Stomach (tissue), 9 donors: ENCODE data around the gene SACM1L. TPM values are rescaled to one million over a fixed set of nuclear protein-coding genes. Genes with fewer than 3 reads are reported as not detected.

ENCODE experiments used
- DNase-seq, 2 donors: peaks; one replicate each; pipeline versions ENCODE4 v3.0.0 to v3.0.0-alpha.2; 2013 to 2019
- H3K27ac ChIP-seq, 5 donors: fragments of 200-600 bp in 4 of 5; sonication (generic) in 4 of 5; one replicate each; pipeline ENCODE4 v1.5.1; 2013 to 2019; ENCODE audit warnings: mild to moderate bottlenecking in 1 of 5, moderate library complexity in 1 of 5
- H3K27me3 ChIP-seq, 3 donors: fragments of 200-600 bp; sonication (generic); one replicate each; pipeline ENCODE4 v1.5.1; 2017 to 2019; ENCODE audit warnings: mixed run types in 1 of 3
- H3K36me3 ChIP-seq, 4 donors: fragments of 200-600 bp; sonication (generic); 1 replicate in 3 of 4; 2 replicates in 1 of 4; pipeline ENCODE4 v1.5.1; 2016 to 2019
- H3K4me1 ChIP-seq, 4 donors: fragments of 200-600 bp; sonication (generic); one replicate each; pipeline ENCODE4 v1.5.1; 2016 to 2019
- H3K4me3 ChIP-seq, 4 donors: fragments of 200-600 bp; sonication (generic) in 3 of 4; one replicate each; pipeline ENCODE4 v1.5.1; 2016 to 2019; ENCODE audit warnings: mild to moderate bottlenecking in 1 of 4
- H3K9me3 ChIP-seq, 4 donors: fragments of 200-600 bp; sonication (generic); one replicate each; pipeline ENCODE4 v1.5.1; 2016 to 2019
- EP300 ChIP-seq: sonication (generic); formaldehyde crosslinking; IDR thresholded peaks from one replicate; pipeline ENCODE4 v1.6.1; 2017; ENCODE audit warnings: antibody characterized with exemption
- POLR2A ChIP-seq, 4 donors: fragments of 450-650 bp; IDR thresholded peaks; one replicate each; pipeline ENCODE4 v1.6.1; 2016; ENCODE audit warnings: antibody characterized with exemption in 4 of 4, control low read depth in 2 of 4, mild to moderate bottlenecking in 1 of 4, moderate library complexity in 1 of 4
- POLR2AphosphoS5 ChIP-seq, 3 donors: sonication (generic); formaldehyde crosslinking; IDR thresholded peaks; one replicate each; pipeline ENCODE4 v1.6.1; 2016; ENCODE audit warnings: antibody characterized with exemption in 3 of 3
- WGBS, 5 donors: extraction: QIAGEN DNeasy Blood & Tissue Kit in 3 of 5; methylation state at CpG; one replicate each; pipeline versions ENCODE4 v1.1.5 to v1.1.7; 2013 to 2018; 5-methylcytosine and 5-hydroxymethylcytosine counted together
- intact Hi-C: fragments of 100-400 bp; cut with DNase I; formaldehyde crosslinking; loops from one replicate; pipeline ENCODE4 v1.15.1; 2023; ENCODE audit warnings: low total_unique reads
- polyA plus RNA-seq, 3 donors: library from polyadenylated mRNA; stranded (reverse); fragments of 200-250 nt; gene quantifications; one replicate each; pipeline ENCODE4 v1.2.3, GENCODE V29; 2013
- total RNA-seq, 5 donors: library from RNA; depleted of rRNA; stranded (reverse); fragments of >200 nt; gene quantifications; one replicate each; pipeline versions ENCODE4 v1.1.0 to v1.2.3, GENCODE V29; 2014 to 2016
- TF ChIP-seq, protein P1 (sequence below), 7 experiments: fragments of 450-650 bp in 4 of 7; fragments of 200-600 bp in 3 of 7; sonication (generic) in 3 of 7; IDR thresholded peaks; one replicate each; pipeline ENCODE4 v1.5.1; 2016 to 2019; ENCODE audit warnings: antibody characterized with exemption in 7 of 7, control low read depth in 2 of 7, mild to moderate bottlenecking in 1 of 7
- donor health status: healthy with polysubstance abuse.
- donor health status: Bipolar disorder and iron deficiency.
- donor health status: healthy.

Gene SACM1L
- total and polyA plus RNA-seq, 8 donors = 9.8 to 118 (median 30.8) TPM

GRCh38 chr3:45656575-45657363, 32.4 kb upstream of the SACM1L start:
- peaks cover 0 to 5% (median 2%) of the 10 kb centered on the region in 4 donors for H3K36me3 ChIP-seq
- H3K27me3 ChIP-seq = no peaks in the 10 kb centered on the region
- H3K9me3 ChIP-seq = no peaks in the 10 kb centered on the region
- peaks cover 16 to 67% (median 39%) of the 10 kb centered on the region in 4 donors for H3K4me1 ChIP-seq
- intact Hi-C loops = loop anchor here (5.0 kb wide), 2 partner anchors 64 to 144 kb away; partner anchors contain the start of gene LIMD1
- peak; percentile 93 to 96 for DNase-seq
- H3K4me3 ChIP-seq = no peak overlapping the region
- TF ChIP-seq EP300 = no peak
- TF ChIP-seq POLR2A (IDR thresholded peaks at IDR 0.05) = no peak
- TF ChIP-seq, protein P1, sequence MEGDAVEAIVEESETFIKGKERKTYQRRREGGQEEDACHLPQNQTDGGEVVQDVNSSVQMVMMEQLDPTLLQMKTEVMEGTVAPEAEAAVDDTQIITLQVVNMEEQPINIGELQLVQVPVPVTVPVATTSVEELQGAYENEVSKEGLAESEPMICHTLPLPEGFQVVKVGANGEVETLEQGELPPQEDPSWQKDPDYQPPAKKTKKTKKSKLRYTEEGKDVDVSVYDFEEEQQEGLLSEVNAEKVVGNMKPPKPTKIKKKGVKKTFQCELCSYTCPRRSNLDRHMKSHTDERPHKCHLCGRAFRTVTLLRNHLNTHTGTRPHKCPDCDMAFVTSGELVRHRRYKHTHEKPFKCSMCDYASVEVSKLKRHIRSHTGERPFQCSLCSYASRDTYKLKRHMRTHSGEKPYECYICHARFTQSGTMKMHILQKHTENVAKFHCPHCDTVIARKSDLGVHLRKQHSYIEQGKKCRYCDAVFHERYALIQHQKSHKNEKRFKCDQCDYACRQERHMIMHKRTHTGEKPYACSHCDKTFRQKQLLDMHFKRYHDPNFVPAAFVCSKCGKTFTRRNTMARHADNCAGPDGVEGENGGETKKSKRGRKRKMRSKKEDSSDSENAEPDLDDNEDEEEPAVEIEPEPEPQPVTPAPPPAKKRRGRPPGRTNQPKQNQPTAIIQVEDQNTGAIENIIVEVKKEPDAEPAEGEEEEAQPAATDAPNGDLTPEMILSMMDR (IDR thresholded peaks at IDR 0.05) = peak in 6 of 7 experiments; percentile 61 to 99 (median 93)
- TF ChIP-seq POLR2AphosphoS5 (IDR thresholded peaks at IDR 0.05) = peak in 2 of 3 donors; percentile 45 to 90
- peak overlapping the region in 2 of 5 donors; percentile 39 to 68 for H3K27ac ChIP-seq
- 43 to 50% (median 44%) methylated on average over 13 to 14 of the region's 14 CpGs for WGBS, 5 donors

- no peaks in the 10 kb centered on the region for H3K27me3 ChIP-seq
- intact Hi-C loops = loop anchor here (5.0 kb wide), 2 partner anchors 66 to 146 kb away; partner anchors contain the start of gene LIMD1
Observed at GRCh38 chr3:45657853-45658252, 31.3 kb upstream of the SACM1L start.

GRCh38 chr3:45659661-45660566, 29.3 kb upstream of the SACM1L start:
- intact Hi-C loops = loop anchor here (5.0 kb wide), 2 partner anchors 68 to 148 kb away; partner anchors contain the start of gene LIMD1
- Histone ChIP-seq H3K27me3 (no peaks in the 10 kb centered on the region), H3K4me1 (peaks cover 17 to 50% (median 30%) of the 10 kb centered on the region in 4 donors), H3K4me3 (no peak overlapping the region), H3K9me3 (no peaks in the 10 kb centered on the region), H3K36me3 (peaks cover 0 to 5% (median 2%) of the 10 kb centered on the region in 4 donors), H3K27ac (peak overlapping the region in 3 of 5 donors; percentile 12 to 52 (median 47))
- no peak for TF ChIP-seq EP300
- peak in 2 of 3 donors; percentile 10 to 48 for TF ChIP-seq POLR2AphosphoS5 (IDR thresholded peaks at IDR 0.05)
- TF ChIP-seq, protein P1 (IDR thresholded peaks at IDR 0.05) = peak in 5 of 7 experiments; percentile 84 to 97 (median 88)
- DNase-seq = peak; percentile 83 to 84
- 55 to 64% (median 60%) methylated on average over 19 of the region's 19 CpGs for WGBS, 5 donors

More at GRCh38 chr3:45657853-45658252, 31.3 kb upstream of the SACM1L start:
- no peak overlapping the region for H3K4me3 ChIP-seq
- no peak overlapping the region for H3K27ac ChIP-seq
- 76 to 91% (median 85%) methylated on average over 4 of the region's 4 CpGs for WGBS, 5 donors
- no peak for DNase-seq
- no peak for TF ChIP-seq POLR2A (IDR thresholded peaks at IDR 0.05)
- TF ChIP-seq, protein P1 (IDR thresholded peaks at IDR 0.05) = no peak
- TF ChIP-seq POLR2AphosphoS5 (IDR thresholded peaks at IDR 0.05) = no peak
- no peak for TF ChIP-seq EP300
- no peaks in the 10 kb centered on the region for H3K9me3 ChIP-seq
- H3K36me3 ChIP-seq = peaks cover 0 to 5% (median 2%) of the 10 kb centered on the region in 4 donors
- H3K4me1 ChIP-seq = peaks cover 16 to 57% (median 35%) of the 10 kb centered on the region in 4 donors

GRCh38 chr3:45660567-45660901, 28.7 kb upstream of the SACM1L start:
- TF ChIP-seq EP300 = no peak
- TF ChIP-seq POLR2AphosphoS5 (IDR thresholded peaks at IDR 0.05) = no peak
- TF ChIP-seq, protein P1 (IDR thresholded peaks at IDR 0.05) = no peak
- TF ChIP-seq POLR2A (IDR thresholded peaks at IDR 0.05) = no peak
- H3K9me3 ChIP-seq = no peaks in the 10 kb centered on the region
- H3K4me1 ChIP-seq = peaks cover 23 to 50% (median 35%) of the 10 kb centered on the region in 4 donors
- no peaks in the 10 kb centered on the region for H3K27me3 ChIP-seq
- whole genome bisulfite sequencing, 5 donors = 92 to 97% (median 96%) methylated on average over 11 of the region's 11 CpGs
- intact Hi-C loops = no loop called here
- peaks cover 0 to 5% (median 2%) of the 10 kb centered on the region in 4 donors for H3K36me3 ChIP-seq
- DNase-seq = no peak
- H3K27ac ChIP-seq = peak overlapping the region in 3 of 5 donors; percentile 12 to 52 (median 47)
- no peak overlapping the region for H3K4me3 ChIP-seq
